GM18873 (cell line): ENCODE data around the gene MAPKAP1.

Source experiments
- ATAC-seq: cut with Tn5 transposase; IDR thresholded peaks from one replicate; pipeline ENCODE4 v1.9.1; 2021; ENCODE audit warnings: mild to moderate bottlenecking, moderate library complexity, moderate number of reproducible peaks; ENCODE audit not compliant: unreplicated experiment, low FRiP score

The MAPKAP1 gene

GRCh38 chr9:125439434-125440272, 267.4 kb downstream of the MAPKAP1 start:
- no peak for ATAC-seq

GRCh38 chr9:125438506-125439433, 268.2 kb downstream of the MAPKAP1 start:
- ATAC-seq = no peak

GRCh38 chr9:125437771-125438221, 269.2 kb downstream of the MAPKAP1 start:
- ATAC-seq = no peak

- no peak for ATAC-seq
These were observed 270.2 kb downstream of the MAPKAP1 start for GRCh38 chr9:125436613-125437443.

GRCh38 chr9:125435776-125436612, 271.0 kb downstream of the MAPKAP1 start:
- ATAC-seq = no peak

- ATAC-seq = no peak
These were observed 271.8 kb downstream of the MAPKAP1 start for GRCh38 chr9:125434986-125435775.

- ATAC-seq = no peak
These were observed 273.5 kb downstream of the MAPKAP1 start for GRCh38 chr9:125433461-125434011.

- no peak for ATAC-seq
These were observed 274.2 kb downstream of the MAPKAP1 start for GRCh38 chr9:125432715-125433385.

GRCh38 chr9:125431741-125432271, 275.2 kb downstream of the MAPKAP1 start:
- no peak for ATAC-seq

GRCh38 chr9:125431012-125431305, 276.0 kb downstream of the MAPKAP1 start:
- ATAC-seq = no peak

- no peak for ATAC-seq
These were observed 276.6 kb downstream of the MAPKAP1 start for GRCh38 chr9:125430161-125431011.

GRCh38 chr9:125429476-125430160, 277.4 kb downstream of the MAPKAP1 start:
- ATAC-seq = no peak

GRCh38 chr9:125428902-125429467, 278.0 kb downstream of the MAPKAP1 start:
- no peak for ATAC-seq

- ATAC-seq = no peak
These were observed 278.7 kb downstream of the MAPKAP1 start for GRCh38 chr9:125428060-125428901.

- ATAC-seq = no peak
These were observed 279.5 kb downstream of the MAPKAP1 start for GRCh38 chr9:125427556-125427955.
